DMS53 (cell line): Measurements from ENCODE around the gene ZBP1.
A peak's percentile ranks its signal among the peaks of the same experiment; 100 is the strongest.

Experiments used
- DNase-seq: peaks from one replicate; lab custom pipeline; 2025; lab: John Stamatoyannopoulos, UW

Gene ZBP1

GRCh38 chr20:57658447-57658832 lies 38.2 kb upstream of the ZBP1 start:
- DNase-seq: no peak

DNA sequence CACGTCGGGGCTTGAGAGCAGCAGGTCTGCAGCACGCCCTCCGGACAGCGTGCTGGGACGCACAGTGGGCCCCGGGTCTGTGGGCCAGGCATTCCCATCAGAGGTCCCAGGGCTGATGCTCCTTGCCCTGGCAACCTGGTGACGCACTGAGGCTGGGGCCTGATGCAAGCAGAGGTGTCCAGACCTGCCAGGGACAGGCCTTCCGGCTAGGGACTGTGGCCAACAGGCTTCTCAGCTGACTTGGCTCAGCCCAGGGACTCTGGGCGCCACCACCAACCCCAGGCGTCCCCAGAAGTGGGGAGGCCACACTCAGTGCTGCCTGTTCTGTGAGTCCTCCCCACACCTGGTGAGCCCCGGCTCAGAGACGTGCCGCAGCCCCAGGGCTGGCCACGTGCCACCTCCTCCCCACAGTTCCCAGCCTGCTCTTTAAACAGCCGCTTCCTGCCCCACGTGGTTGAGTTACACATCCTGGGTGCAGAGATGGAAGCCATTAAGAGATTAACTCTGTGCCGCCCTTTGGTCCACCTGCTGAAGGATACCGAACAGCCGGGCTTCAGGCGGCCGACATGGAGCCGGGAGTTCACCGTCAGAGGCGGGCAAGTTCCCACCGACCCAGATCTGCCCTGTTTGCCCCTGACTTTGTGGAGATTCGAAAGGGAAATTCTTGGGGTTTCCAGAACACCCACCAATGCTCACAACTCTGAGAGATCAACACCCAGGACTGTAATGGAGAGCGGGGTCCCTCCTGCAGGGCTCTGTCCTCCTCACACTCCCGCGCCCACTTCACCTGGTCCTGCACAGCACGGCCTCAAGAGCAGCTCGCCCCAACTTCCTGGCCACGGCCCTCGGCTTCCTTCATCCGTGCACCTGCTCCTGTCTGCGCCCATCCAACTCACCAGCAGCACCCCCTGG lies 37.6 kb upstream of the ZBP1 start:
- no peak for DNase-seq

DNA sequence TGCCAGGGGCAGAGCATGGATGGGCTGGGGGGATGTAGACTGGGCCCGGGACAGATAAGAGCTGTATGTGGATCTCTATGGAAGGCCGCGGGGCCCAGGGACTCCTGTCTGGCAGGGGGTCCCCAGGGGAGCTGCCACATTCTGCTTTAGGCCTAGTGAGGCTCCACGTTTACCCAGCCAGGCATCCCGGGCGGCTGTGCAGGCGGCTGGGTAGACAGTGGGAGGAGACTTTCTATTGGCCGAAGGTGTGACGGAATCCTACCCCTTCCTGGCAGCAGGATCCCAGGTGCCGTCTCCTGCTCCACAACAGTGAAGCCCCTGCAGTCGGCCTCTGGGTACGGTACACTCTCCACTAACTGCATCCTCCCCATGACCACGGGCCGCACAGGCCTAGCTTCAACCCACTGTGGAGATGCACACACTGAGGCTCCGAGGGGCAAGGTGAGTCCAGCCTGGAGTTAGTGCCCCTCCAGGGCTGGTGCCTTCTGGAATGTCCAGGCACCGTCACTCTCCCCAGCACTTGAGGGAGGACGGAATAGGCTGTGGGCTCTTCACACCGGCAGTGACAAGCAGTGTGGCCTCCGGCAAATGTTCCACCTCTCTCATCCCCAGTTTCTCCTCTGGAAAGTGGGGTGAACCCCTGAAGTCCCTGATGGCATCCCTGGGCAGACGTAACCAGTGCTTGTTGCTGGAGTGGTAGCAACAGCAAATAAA lies 36.8 kb upstream of the ZBP1 start:
- no peak for DNase-seq

GRCh38 chr20:57656252-57656820 lies 36.1 kb upstream of the ZBP1 start:
- no peak for DNase-seq

GRCh38 chr20:57655809-57656155 lies 35.6 kb upstream of the ZBP1 start:
- DNase-seq: no peak

- no peak for DNase-seq
Measured at GRCh38 chr20:57654998-57655808, 35.0 kb upstream of the ZBP1 start.

- DNase-seq: peak; percentile 34
Measured at GRCh38 chr20:57654363-57654997, 34.3 kb upstream of the ZBP1 start.

DNA sequence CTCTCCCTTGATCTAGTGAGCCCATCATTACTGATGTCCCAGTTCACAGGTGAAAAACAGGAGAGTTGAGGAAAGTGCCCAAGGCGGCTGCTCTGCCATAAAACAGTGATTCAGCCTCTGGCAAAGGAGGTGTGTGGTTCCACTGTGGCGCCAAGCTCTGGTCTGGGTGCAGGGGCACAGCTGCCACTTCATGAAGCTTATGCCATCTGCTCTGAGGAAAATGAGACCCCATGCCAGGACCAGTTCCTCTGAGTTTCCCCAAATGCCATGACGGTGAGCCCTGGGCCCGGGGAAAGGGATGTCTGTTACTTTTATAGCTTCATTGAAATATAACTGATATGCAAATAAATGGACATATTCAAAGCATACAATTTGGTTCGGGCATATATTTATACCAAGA lies 33.7 kb upstream of the ZBP1 start:
- DNase-seq: no peak

- no peak for DNase-seq
Measured at GRCh38 chr20:57653546-57653900, 33.3 kb upstream of the ZBP1 start.

- DNase-seq: no peak
Measured at GRCh38 chr20:57652606-57653545, 32.6 kb upstream of the ZBP1 start.

- DNase-seq: no peak
Measured at GRCh38 chr20:57651881-57652605, 31.8 kb upstream of the ZBP1 start.

- DNase-seq: no peak
Measured at GRCh38 chr20:57650756-57651483, 30.7 kb upstream of the ZBP1 start.

DNA sequence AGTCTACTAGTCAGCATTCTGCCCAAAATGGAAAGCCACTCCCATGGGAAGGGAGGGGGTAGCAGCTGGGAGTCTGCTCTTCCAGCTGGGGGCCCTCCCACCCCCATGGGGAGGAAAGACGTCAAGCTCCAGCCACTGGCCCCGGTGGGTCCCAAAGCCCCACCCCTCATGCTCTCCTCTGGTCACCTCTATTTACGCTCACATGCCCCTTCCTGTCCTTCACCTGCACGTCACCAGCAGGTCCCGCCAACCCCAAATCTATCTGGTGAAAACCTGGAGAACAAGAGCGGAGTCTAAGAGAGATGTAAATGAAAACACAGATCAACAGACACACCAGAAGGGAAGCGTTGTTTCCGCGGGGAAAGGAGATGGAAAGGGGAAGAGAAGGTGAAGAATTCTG lies 30.0 kb upstream of the ZBP1 start:
- DNase-seq: no peak

DNA sequence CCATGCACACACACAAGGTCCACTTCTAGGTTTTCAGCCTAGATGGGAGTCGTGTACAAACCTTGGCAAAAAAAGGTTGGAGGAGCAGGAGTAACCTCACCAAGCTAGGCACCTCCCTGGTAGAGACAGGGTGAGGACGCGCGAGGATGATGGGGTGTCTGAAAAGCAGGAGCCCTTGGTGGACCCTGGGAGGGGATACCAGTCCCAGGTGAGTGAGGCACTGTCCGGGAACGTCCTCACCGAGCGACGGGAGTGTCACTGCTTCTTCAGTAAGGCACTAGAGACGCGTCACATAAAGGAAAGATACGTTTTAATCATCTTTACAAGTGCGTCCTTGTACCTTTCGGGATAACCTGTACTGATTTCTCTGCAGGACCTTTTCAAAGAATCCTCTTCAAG lies 29.4 kb upstream of the ZBP1 start:
- DNase-seq: no peak

- DNase-seq: no peak
Measured at GRCh38 chr20:57648878-57649616, 28.8 kb upstream of the ZBP1 start.

DNA sequence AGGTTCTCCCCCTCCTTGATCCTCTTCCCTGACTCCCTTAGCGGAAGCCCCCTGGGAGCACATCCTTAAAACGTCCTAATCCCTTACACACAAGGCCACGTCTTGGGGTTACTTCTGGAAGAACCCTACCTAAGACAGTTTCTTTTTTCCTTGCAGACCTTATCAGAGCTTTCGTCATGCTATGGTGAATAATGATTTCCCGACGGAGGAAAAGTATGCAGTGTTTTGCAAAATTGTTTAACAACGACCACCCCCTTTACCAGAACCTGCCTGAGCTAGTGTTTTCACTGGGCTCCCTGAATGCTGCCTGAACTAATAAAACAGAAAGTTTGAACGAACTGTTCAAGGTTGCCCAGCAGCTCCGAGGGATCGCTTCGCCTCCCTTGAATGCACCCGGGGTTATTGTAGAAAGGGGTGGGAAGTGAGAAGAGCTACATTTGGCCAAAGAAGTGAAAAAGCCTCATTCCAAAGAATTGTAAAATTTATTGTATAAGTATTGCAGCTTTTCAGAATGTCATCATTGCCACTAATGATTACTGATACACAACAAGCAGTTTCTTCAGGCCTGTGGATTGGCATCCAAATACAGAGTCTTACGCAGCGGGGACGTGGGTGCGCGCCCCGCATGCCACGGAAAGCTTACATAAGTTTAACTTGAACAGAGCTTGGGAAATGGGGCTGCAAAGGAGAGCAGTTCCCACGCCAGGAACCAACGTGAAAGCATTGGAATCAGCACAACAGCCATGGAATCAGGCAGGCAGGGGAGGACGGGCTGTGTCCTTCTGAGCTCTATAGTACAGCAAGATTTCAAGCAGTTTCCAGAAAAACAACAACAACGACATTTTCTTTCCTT lies 27.9 kb upstream of the ZBP1 start:
- DNase-seq: no peak

GRCh38 chr20:57647006-57647932 lies 27.0 kb upstream of the ZBP1 start:
- no peak for DNase-seq
